Measurements from ENCODE around the gene PCSK6. TPM values are rescaled to one million over a fixed set of nuclear protein-coding genes. Genes with fewer than 3 reads are reported as not detected.

PCSK6 gene
- total and polyA plus RNA-seq, 2 of the 8 experiments (the other 6 are each of a cell fraction or from before 2014, with no cell fraction given), result 1.9 to 4.0 TPM

DNA sequence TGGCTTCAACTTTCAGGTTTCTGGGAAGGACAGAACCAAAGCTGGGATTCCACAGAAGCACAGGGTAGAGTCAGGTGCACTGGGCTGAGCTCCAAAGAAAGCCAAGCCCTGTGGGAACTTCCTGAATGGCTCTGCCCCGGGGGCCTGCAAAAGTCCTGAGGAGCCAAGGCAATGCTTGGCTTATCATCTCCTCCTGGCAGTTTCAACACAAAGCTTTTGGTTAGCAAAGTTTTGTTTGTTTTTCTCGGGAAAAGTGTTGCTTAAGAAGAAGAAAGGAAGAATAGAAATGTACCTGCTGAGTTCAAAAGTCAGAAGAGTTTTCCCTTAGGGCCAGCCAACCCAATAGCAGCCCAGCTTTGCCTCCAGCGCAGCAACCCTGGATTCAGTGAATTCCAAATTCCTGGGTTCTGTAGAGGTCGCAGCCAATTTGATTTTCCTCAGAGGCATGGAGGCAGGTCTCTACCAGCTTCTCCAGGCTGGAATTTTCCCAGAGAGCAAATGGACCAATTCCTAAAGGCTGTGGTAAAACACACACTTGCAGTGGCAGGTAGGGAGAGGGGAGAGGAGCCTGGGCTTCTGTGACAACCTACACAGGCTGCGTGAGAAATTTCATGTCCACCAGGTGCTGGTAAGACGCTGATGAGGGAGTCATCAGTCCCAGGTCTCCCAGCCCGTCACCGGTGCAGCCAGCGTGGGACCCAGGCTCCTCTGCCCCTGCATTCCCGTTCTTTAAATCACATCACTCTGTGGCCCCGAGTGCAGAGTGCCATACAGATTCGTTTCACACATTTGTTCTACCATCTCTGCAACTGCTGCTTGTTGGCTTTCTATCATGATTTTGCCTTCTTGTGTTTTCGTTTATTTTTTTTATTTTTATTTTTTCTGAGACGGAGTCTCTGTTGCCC, 140.2 kb downstream of the PCSK6 start:
- no peak overlapping the region for H4K5ac ChIP-seq (ENCODE audit: insufficient read length, low read depth, low read length)
- H2AFZ ChIP-seq (ENCODE audit: low read length), result no peak overlapping the region
- no peak overlapping the region for H3K23ac ChIP-seq (ENCODE audit: insufficient read length)
- no peak overlapping the region for H4K8ac ChIP-seq (ENCODE audit: extremely low read depth, insufficient read depth, low read length)
- H3K4me3 ChIP-seq (ENCODE audit: extremely low read depth in 1 of 4, insufficient read depth in 2 of 4, low read depth in 3 of 4, low read length in 4 of 4), result no peak overlapping the region
- no peaks in the 10 kb centered on the region for H4K20me1 ChIP-seq (replicated peaks in 1 of 2; ENCODE audit: control insufficient read depth in 1 of 2, insufficient read depth in 2 of 2, low read length in 2 of 2)
- no peak overlapping the region for H4K91ac ChIP-seq (replicated peaks; ENCODE audit: insufficient read length, low read length)
- H3K9me3 ChIP-seq (ENCODE audit: insufficient read depth in 2 of 2, low read depth in 1 of 2, low read length in 1 of 2), result peaks cover 0 to 7% of the 10 kb centered on the region in 2 experiments; a peak in 1 of 4 replicates
- no peak overlapping the region for H3K14ac ChIP-seq (ENCODE audit: insufficient read length)
- FAIRE-seq (no peak), DNase-seq (ENCODE audit: low read depth in 1 of 2, low spot score in 2 of 2) (peak in 1 of 2 experiments; percentile 35)
- no peak overlapping the region for H3K56ac ChIP-seq (replicated peaks; ENCODE audit: insufficient read length, low read depth, low read length)
- H2BK5ac ChIP-seq (ENCODE audit: low read depth, low read length), result no peak overlapping the region
- no peak overlapping the region for H2BK20ac ChIP-seq (ENCODE audit: low read length)
- no peaks in the 10 kb centered on the region for H3K79me1 ChIP-seq (ENCODE audit: low read depth, low read length)
- ChIA-PET POLR2A (ENCODE audit: partially characterized antibody) (no interaction called here), CTCF (ENCODE audit: partially characterized antibody) (interaction anchor here (0.8 to 1.6 kb wide), 3 partner anchors 13 to 120 kb away, joined by 3 to 4 read pairs (median 3); no protein-coding TSS in a partner anchor)
- H2BK15ac ChIP-seq (ENCODE audit: low read length), result no peak overlapping the region
- no peaks in the 10 kb centered on the region for H3K36me3 ChIP-seq (ENCODE audit: control insufficient read depth in 2 of 4, insufficient read depth in 4 of 4, low read length in 3 of 4)
- no peak overlapping the region for H2BK12ac ChIP-seq (ENCODE audit: low read depth, low read length)
- no peaks in the 10 kb centered on the region for H3K23me2 ChIP-seq (ENCODE audit: low read depth, low read length)
- no peak overlapping the region for H3K4me2 ChIP-seq (ENCODE audit: insufficient read depth in 1 of 2, low read depth in 2 of 2, low read length in 2 of 2)
- H3K18ac ChIP-seq (ENCODE audit: extremely low read depth, low read length), result no peak overlapping the region
- H3K27ac ChIP-seq (ENCODE audit: low read depth, low read length), result no peak overlapping the region
- no peak overlapping the region for H2AK5ac ChIP-seq (ENCODE audit: low read depth, low read length)
- no peak overlapping the region for H3K4ac ChIP-seq (replicated peaks; ENCODE audit: insufficient read length, low read depth, low read length)
- H3K9ac ChIP-seq (replicated peaks in 1 of 4; ENCODE audit: extremely low read depth in 1 of 4, low read depth in 3 of 4, low read length in 3 of 4), result no peak overlapping the region
- no peaks in the 10 kb centered on the region for H3K79me2 ChIP-seq (ENCODE audit: control insufficient read depth in 1 of 2, insufficient read depth in 2 of 2, low read length in 2 of 2)
- H3K4me1 ChIP-seq (replicated peaks in 1 of 4; ENCODE audit: control insufficient read depth in 3 of 4, insufficient read depth in 4 of 4, low read length in 3 of 4), result peaks cover 0 to 6% (median 3%) of the 10 kb centered on the region in 4 experiments; a peak in 4 of 7 replicates
- H2BK120ac ChIP-seq (replicated peaks; ENCODE audit: low read depth, low read length), result no peak overlapping the region
- peaks cover 0 to 3% (median 0%) of the 10 kb centered on the region in 4 experiments; a peak in 2 of 7 replicates for H3K27me3 ChIP-seq (replicated peaks in 1 of 4; ENCODE audit: control insufficient read depth in 3 of 4, extremely low read depth in 1 of 4, insufficient read depth in 3 of 4, low read length in 3 of 4)
- 80% methylated on average over 14 of the region's 14 CpGs; no CpG with 5 or more reads in 1 of the 2 experiments for WGBS, 2 experiments (ENCODE audit: extremely low coverage in 1 of 2, insufficient coverage in 1 of 2, insufficient read length in 1 of 2, insufficient replicate concordance in 2 of 2, low coverage in 1 of 2, low lambda C conversion rate in 2 of 2, missing lambda C conversion rate in 1 of 2)
- no peak for TF ChIP-seq RXRA (IDR thresholded peaks at IDR 0.05; ENCODE audit: insufficient read depth, low read depth, low read length)
- TF ChIP-seq, protein P1, sequence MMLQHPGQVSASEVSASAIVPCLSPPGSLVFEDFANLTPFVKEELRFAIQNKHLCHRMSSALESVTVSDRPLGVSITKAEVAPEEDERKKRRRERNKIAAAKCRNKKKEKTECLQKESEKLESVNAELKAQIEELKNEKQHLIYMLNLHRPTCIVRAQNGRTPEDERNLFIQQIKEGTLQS (IDR thresholded peaks at IDR 0.05; ENCODE audit: insufficient read depth, low read depth, low read length), result no peak
- TF ChIP-seq, protein P2, sequence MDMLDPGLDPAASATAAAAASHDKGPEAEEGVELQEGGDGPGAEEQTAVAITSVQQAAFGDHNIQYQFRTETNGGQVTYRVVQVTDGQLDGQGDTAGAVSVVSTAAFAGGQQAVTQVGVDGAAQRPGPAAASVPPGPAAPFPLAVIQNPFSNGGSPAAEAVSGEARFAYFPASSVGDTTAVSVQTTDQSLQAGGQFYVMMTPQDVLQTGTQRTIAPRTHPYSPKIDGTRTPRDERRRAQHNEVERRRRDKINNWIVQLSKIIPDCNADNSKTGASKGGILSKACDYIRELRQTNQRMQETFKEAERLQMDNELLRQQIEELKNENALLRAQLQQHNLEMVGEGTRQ (IDR thresholded peaks at IDR 0.05; ENCODE audit: low read length), result no peak
- no peak for TF ChIP-seq CREB1 (IDR thresholded peaks at IDR 0.05)
- TF ChIP-seq POLR2A (IDR thresholded peaks at IDR 0.05; ENCODE audit: control extremely low read depth in 1 of 2, low read depth in 2 of 2, low read length in 2 of 2), result no peak
- TF ChIP-seq SRF (IDR thresholded peaks at IDR 0.05; ENCODE audit: low read depth, low read length), result no peak
- TF ChIP-seq SIN3A (conservative IDR thresholded peaks at IDR 0.05 in 1 of 2, IDR thresholded peaks at IDR 0.05 in 1 of 2; ENCODE audit: low read depth in 1 of 2, low read length in 2 of 2), result no peak
- TF ChIP-seq JUND (IDR thresholded peaks at IDR 0.05; ENCODE audit: low read length), result no peak
- TF ChIP-seq SIX5 (IDR thresholded peaks at IDR 0.05; ENCODE audit: low read depth, low read length), result no peak
- TF ChIP-seq CHD1 (IDR thresholded peaks at IDR 0.05; ENCODE audit: low read depth, low read length), result no peak
- TF ChIP-seq SP2 (IDR thresholded peaks at IDR 0.05; ENCODE audit: low read length), result no peak

All from H1 (cell line).